ENCODE measurements around the gene KRTAP5-7. TPM values are rescaled to one million over a fixed set of nuclear protein-coding genes. Genes with fewer than 3 reads are reported as not detected.
"Not testable (repeated sequence)": the region's sequence is repeated elsewhere in the genome, so short reads cannot be mapped to it uniquely, and the experiment has no call there.

The KRTAP5-7 gene, protein sequence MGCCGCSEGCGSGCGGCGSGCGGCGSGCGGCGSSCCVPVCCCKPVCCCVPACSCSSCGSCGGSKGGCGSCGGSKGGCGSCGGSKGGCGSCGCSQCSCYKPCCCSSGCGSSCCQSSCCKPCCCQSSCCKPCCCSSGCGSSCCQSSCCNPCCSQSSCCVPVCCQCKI
- not detected for total RNA-seq

DNA sequence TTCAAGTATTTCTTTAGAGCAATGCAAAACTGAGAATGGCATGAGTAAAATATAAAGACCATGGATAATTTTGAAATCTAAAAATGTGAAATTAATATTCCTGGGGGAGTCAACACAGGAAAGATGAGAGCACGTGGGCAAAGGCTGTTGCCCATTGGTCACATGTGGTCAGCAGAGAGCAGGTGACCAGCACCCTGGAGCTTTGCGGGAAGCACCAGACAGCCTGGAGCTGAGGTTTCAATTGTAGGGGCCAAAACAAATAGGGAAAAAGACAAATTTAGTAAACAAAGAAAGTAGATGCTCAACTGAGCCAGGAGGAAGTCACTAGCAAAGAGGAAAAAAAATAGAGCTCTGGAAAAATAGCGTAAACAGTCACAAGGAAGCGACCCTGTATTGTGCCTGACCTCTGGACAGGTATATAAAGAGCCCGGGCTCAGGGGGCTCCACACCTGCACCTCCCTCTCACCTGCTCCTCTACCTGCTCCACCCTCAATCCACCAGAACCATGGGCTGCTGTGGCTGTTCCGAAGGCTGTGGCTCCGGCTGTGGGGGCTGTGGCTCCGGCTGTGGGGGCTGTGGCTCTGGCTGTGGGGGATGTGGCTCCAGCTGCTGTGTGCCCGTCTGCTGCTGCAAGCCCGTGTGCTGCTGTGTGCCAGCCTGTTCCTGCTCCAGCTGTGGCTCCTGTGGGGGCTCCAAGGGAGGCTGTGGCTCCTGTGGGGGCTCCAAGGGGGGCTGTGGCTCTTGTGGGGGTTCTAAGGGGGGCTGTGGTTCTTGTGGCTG, at the start of gene KRTAP5-7:
Gene KRTAP5-7 (plus strand): TSS at position 472 of the 780 bp plus-strand sequence. CDS start 34 bp downstream, at position 506.
- H3K4me1 Mint-ChIP-seq; H3K36me3 Mint-ChIP-seq; DNase-seq; POLR2A ChIA-PET; H3K9me3 Mint-ChIP-seq; H3K27me3 Mint-ChIP-seq; H3K27ac Mint-ChIP-seq; H3K4me3 Mint-ChIP-seq; ATAC-seq (ENCODE audit: low read depth): not testable (repeated sequence)

DNA sequence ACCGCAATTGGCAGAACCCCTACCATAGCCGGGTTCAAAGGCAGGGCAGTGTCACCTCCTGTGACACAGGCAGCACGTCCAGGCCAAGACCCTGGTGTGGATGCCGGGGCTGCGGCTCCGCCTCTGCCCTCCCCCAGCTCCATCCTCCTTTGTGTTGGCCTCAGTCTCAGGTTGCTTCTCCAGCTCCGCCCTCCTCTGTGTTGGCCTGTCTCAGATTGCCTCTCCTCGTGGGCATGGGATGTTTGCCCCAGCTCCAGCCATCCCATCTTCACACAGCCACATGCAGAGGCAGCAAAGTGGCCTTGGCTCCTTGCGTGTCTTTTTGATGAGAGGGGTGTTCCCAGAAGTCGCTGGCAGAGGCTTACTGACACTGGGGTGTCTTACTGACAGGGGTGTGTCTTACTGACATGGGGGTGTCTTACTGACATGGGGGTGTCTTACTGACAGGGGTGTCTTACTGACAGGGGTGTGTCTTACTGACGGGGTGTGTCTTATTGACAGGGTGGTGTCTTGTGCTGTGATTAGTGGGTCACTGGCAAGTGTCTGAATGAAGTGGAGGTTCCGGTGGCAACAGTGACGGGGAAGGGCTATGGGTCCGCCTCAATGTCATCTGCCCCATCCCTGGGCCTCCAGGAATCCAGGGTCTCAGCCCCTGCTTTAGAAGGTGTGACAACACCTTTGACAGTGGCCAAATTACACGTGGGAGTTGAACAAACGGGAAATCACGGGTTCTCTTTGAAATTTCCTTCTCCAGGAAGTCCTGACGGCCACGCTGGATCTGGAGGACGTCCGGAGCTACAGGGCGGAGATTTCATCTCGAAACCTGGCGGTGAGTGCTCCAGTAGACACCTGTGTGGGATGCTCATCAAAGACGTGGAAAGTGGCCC, 49.2 kb upstream of the KRTAP5-7 start:
- Mint-ChIP-seq H3K4me1 (no peaks in the 10 kb centered on the region), H3K9me3 (no peaks in the 10 kb centered on the region), H3K4me3 (no peak overlapping the region), H3K27ac (no peak overlapping the region), H3K27me3 (no peaks in the 10 kb centered on the region), H3K36me3 (peaks cover 14% of the 10 kb centered on the region)
- DNase-seq (no peak), ATAC-seq (ENCODE audit: low read depth) (no peak)
- POLR2A ChIA-PET, result no interaction called here

GRCh38 chr11:71478528-71478840, 48.6 kb upstream of the KRTAP5-7 start:
- Mint-ChIP-seq H3K9me3 (no peaks in the 10 kb centered on the region), H3K27ac (no peak overlapping the region), H3K4me3 (no peak overlapping the region), H3K27me3 (no peaks in the 10 kb centered on the region), H3K36me3 (peaks cover 16% of the 10 kb centered on the region), H3K4me1 (no peaks in the 10 kb centered on the region)
- POLR2A ChIA-PET, result no interaction called here
- no peak for ATAC-seq (ENCODE audit: low read depth)
- no peak for DNase-seq

DNA sequence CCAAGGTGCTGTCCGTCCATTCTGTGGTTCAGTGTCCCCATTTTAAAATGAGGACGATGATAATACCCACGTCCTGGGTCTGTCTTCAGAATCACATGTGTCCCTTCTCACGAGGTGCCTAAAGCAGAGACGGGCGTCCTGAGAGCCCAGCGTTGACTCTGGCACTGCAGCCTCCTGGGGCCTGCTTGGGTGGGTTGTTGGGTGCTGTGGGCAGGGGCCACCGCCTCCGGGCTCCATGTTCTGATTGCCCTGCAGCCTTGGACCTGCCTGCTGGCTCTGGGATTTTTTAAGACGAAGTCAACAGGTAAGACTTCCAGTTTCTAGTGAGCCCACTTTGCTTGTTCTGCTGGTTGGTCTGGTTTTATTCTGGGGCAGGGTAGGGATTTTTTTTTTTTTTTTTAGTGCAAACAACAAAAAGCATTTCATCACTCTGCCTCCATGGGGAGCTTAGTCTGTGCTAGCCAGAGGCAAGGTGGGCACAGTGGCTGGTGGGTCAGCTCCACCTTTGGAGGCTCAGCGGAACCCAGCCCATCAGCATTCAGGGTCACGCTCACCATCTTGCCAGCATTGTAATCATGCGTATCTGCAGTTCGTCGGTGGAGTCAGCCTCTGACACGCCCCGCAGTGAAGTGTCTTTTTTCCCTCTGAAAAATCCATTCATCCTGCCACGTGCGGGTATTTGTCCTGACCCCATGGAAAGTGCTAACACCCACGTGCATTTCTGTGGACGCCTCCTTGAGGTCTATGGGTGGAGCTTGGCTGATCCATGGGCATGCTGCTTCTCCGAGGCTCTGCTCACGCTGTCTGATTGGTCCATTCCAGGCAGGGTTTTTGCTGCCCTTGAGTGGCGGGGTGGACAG, 45.7 kb upstream of the KRTAP5-7 start:
- ATAC-seq (ENCODE audit: low read depth), result no peak
- no peaks in the 10 kb centered on the region for H3K27me3 Mint-ChIP-seq
- H3K4me3 Mint-ChIP-seq, result no peak overlapping the region
- H3K27ac Mint-ChIP-seq, result no peak overlapping the region
- no peaks in the 10 kb centered on the region for H3K4me1 Mint-ChIP-seq
- DNase-seq, result no peak
- H3K9me3 Mint-ChIP-seq, result no peaks in the 10 kb centered on the region
- POLR2A ChIA-PET, result no interaction called here
- H3K36me3 Mint-ChIP-seq, result peaks cover 36% of the 10 kb centered on the region

DNA sequence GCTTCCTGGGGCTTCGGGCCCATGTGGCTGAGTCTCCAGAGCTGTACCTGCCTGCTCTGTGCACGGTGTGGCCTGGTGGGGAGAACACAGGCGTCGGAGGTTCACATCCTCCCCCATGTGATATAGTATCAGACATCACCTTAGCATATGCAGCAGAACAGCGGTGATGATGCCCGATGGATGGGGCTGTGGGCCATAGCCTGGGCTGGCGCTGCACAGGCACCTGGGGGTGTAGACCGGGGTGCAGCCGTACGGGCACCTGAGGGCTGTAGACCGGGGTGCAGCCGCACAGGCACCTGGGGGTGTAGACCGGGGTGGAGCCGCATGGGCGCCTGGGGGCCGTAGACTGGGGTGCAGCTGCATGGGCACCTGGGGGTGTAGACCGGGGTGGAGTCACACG, 44.9 kb upstream of the KRTAP5-7 start:
- no peaks in the 10 kb centered on the region for H3K9me3 Mint-ChIP-seq
- no peaks in the 10 kb centered on the region for H3K27me3 Mint-ChIP-seq
- H3K4me3 Mint-ChIP-seq, result no peak overlapping the region
- no peak overlapping the region for H3K27ac Mint-ChIP-seq
- DNase-seq, result no peak
- ATAC-seq (ENCODE audit: low read depth), result no peak
- no peaks in the 10 kb centered on the region for H3K4me1 Mint-ChIP-seq
- peaks cover 39% of the 10 kb centered on the region for H3K36me3 Mint-ChIP-seq
- POLR2A ChIA-PET, result no interaction called here

GRCh38 chr11:71482746-71483364, 44.2 kb upstream of the KRTAP5-7 start:
- DNase-seq (no peak), ATAC-seq (ENCODE audit: low read depth) (no peak)
- POLR2A ChIA-PET, result no interaction called here
- Mint-ChIP-seq H3K27me3 (no peaks in the 10 kb centered on the region), H3K4me3 (no peak overlapping the region), H3K36me3 (peaks cover 38% of the 10 kb centered on the region), H3K27ac (no peak overlapping the region), H3K4me1 (peaks cover under 1% of the 10 kb centered on the region), H3K9me3 (no peaks in the 10 kb centered on the region)

- peaks cover 3% of the 10 kb centered on the region for H3K4me1 Mint-ChIP-seq
- ATAC-seq (ENCODE audit: low read depth) (no peak), DNase-seq (no peak)
- no peak overlapping the region for H3K4me3 Mint-ChIP-seq
- H3K27ac Mint-ChIP-seq, result no peak overlapping the region
- H3K9me3 Mint-ChIP-seq, result no peaks in the 10 kb centered on the region
- no peaks in the 10 kb centered on the region for H3K27me3 Mint-ChIP-seq
- peaks cover 39% of the 10 kb centered on the region for H3K36me3 Mint-ChIP-seq
- POLR2A ChIA-PET, result no interaction called here
Observed at GRCh38 chr11:71483692-71484091, 43.4 kb upstream of the KRTAP5-7 start.

GRCh38 chr11:71484248-71485062, 42.6 kb upstream of the KRTAP5-7 start:
- H3K4me3 Mint-ChIP-seq, result no peak overlapping the region
- peaks cover 37% of the 10 kb centered on the region for H3K36me3 Mint-ChIP-seq
- no peak overlapping the region for H3K27ac Mint-ChIP-seq
- ATAC-seq (ENCODE audit: low read depth) (no peak), DNase-seq (no peak)
- H3K9me3 Mint-ChIP-seq, result no peaks in the 10 kb centered on the region
- H3K27me3 Mint-ChIP-seq, result no peaks in the 10 kb centered on the region
- peaks cover 3% of the 10 kb centered on the region for H3K4me1 Mint-ChIP-seq
- POLR2A ChIA-PET, result no interaction called here

GRCh38 chr11:71485063-71485399, 42.0 kb upstream of the KRTAP5-7 start:
- H3K4me1 Mint-ChIP-seq, result peaks cover 3% of the 10 kb centered on the region
- DNase-seq (no peak), ATAC-seq (ENCODE audit: low read depth) (no peak)
- POLR2A ChIA-PET, result no interaction called here
- H3K4me3 Mint-ChIP-seq, result no peak overlapping the region
- H3K36me3 Mint-ChIP-seq, result peaks cover 38% of the 10 kb centered on the region
- H3K27ac Mint-ChIP-seq, result no peak overlapping the region
- no peaks in the 10 kb centered on the region for H3K27me3 Mint-ChIP-seq
- H3K9me3 Mint-ChIP-seq, result no peaks in the 10 kb centered on the region

DNA sequence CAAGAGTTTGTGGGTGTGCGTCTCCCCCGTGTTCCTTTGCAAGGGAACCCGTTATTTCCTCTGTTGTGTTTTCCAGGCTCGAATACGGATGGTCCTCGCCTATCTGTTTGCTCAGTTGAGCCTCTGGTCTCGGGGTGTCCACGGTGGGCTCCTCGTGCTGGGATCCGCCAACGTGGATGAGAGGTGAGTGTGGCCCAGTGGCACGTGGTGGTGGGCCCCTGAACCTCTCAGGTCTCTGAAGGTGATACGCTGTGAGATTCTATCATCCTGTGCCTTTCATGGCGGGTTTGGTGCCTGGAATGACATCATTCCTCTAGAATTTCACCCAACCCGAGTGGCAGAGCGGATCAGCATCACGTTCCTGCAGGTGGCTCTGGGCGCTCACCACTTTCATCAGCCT, 41.6 kb upstream of the KRTAP5-7 start:
- Mint-ChIP-seq H3K4me1 (peaks cover 3% of the 10 kb centered on the region), H3K27ac (no peak overlapping the region), H3K27me3 (no peaks in the 10 kb centered on the region), H3K4me3 (no peak overlapping the region), H3K9me3 (no peaks in the 10 kb centered on the region), H3K36me3 (peaks cover 38% of the 10 kb centered on the region)
- POLR2A ChIA-PET, result no interaction called here
- DNase-seq (no peak), ATAC-seq (ENCODE audit: low read depth) (no peak)

DNA sequence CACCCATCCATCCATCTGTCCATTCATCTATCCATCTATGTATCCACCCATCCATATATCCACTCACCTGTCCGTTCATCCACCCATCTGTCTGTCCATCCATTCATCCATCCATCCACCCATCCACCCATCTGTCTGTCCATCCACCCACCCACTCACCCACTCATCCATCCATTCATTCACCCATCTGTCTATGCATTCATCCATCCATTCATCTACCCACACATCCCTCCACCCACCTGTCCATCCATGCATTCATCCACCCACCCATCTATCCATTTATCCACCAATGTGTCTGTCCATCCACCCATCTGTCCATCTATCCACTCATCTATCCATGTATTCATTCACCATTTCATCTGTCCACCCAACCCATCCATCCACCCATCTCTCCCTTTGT, 40.7 kb upstream of the KRTAP5-7 start:
- no peak for ATAC-seq (ENCODE audit: low read depth)
- no peak overlapping the region for H3K4me3 Mint-ChIP-seq
- no peak for DNase-seq
- no peaks in the 10 kb centered on the region for H3K9me3 Mint-ChIP-seq
- POLR2A ChIA-PET, result no interaction called here
- H3K4me1 Mint-ChIP-seq, result peaks cover 3% of the 10 kb centered on the region
- no peaks in the 10 kb centered on the region for H3K27me3 Mint-ChIP-seq
- no peak overlapping the region for H3K27ac Mint-ChIP-seq
- peaks cover 41% of the 10 kb centered on the region for H3K36me3 Mint-ChIP-seq

DNA sequence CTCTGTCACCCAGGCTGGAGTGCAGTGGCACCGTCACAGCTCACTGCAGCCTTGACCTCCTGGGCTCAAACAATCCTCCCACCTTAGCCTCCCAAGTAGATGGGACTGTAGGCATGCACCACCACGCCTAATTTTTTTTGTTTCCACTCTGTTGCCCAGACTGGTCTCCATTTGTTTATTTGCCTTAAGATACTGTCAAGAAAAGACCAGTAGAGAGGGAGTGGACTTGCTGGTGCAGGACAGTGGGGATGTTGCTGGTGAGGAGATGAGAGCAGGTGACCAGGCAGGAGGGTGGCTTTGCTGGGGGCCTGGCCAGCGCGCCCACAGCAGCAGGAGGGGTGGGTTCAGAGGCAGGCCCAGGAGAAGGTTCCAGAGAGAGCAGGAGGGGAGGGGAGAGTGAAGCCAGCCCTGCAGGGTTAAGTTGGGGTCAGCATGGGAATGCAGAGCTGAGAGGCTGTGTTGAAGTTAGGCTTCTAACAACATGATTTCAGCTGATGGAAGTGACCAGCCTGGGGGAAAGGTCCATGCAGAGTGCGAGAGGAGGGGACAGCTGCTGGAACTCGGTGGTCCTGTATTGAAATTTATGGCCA, 38.3 kb upstream of the KRTAP5-7 start:
- no peak overlapping the region for H3K27ac Mint-ChIP-seq
- H3K4me1 Mint-ChIP-seq, result peaks cover 3% of the 10 kb centered on the region
- H3K9me3 Mint-ChIP-seq, result no peaks in the 10 kb centered on the region
- ATAC-seq (ENCODE audit: low read depth), result no peak
- H3K27me3 Mint-ChIP-seq, result no peaks in the 10 kb centered on the region
- H3K36me3 Mint-ChIP-seq, result peaks cover 37% of the 10 kb centered on the region
- POLR2A ChIA-PET, result no interaction called here
- no peak overlapping the region for H3K4me3 Mint-ChIP-seq
- DNase-seq, result no peak
